GM12878 (cell line): ENCODE measurements around the gene SF3A1. TPM values are rescaled to one million over a fixed set of nuclear protein-coding genes. Genes with fewer than 3 reads are reported as not detected.

Experiments used
- CEBPB ChIP-seq, 2 experiments: fragments of 150-350 bp in 1 of 2; IDR thresholded peaks; 2 replicates each; pipeline ENCODE4 v1.6.1; 2012 to 2014; ENCODE audit warnings: low read depth in 2 of 2, low read length in 2 of 2, borderline replicate concordance in 1 of 2, inconsistent platforms in 1 of 2
- GATAD2B ChIP-seq: fragments of 450-650 bp; conservative IDR thresholded peaks from 2 replicates; pipeline ENCODE4 v1.6.1; 2017; ENCODE audit warnings: low read depth, mild to moderate bottlenecking, moderate library complexity
- HDAC2 ChIP-seq: fragments of 200-600 bp; sonication (generic); IDR thresholded peaks from 2 replicates; pipeline ENCODE4 v1.6.1; 2017
- MTA2 ChIP-seq: fragments of 450-650 bp; IDR thresholded peaks from 2 replicates; pipeline ENCODE4 v1.6.1; 2016; ENCODE audit warnings: low read depth, mild to moderate bottlenecking, moderate library complexity
- NFYB ChIP-seq: IDR thresholded peaks from 2 replicates; pipeline ENCODE4 v1.6.1; 2011; ENCODE audit warnings: low read depth, mild to moderate bottlenecking, low read length, improper control_type of control experiment, moderate library complexity; ENCODE audit not compliant: insufficient read depth
- PAX5 ChIP-seq: IDR thresholded peaks from 2 replicates; pipeline ENCODE4 v1.6.1; 2011; ENCODE audit warnings: low read depth, low read length, borderline replicate concordance
- PML ChIP-seq: IDR thresholded peaks from 2 replicates; pipeline ENCODE4 v1.6.1; 2012; ENCODE audit warnings: low read length, inconsistent platforms
- POLR2AphosphoS5 ChIP-seq: IDR thresholded peaks from 2 replicates; pipeline ENCODE4 v1.6.1; 2011; ENCODE audit warnings: mild to moderate bottlenecking, low read length, inconsistent platforms
- SMAD5 ChIP-seq: IDR thresholded peaks from 2 replicates; pipeline ENCODE4 v1.6.1; 2016; ENCODE audit warnings: antibody characterized with exemption, low read depth
- SMARCA5 ChIP-seq: fragments of 450-650 bp; IDR thresholded peaks from 2 replicates; pipeline ENCODE4 v1.6.1; 2017; ENCODE audit warnings: mild to moderate bottlenecking
- SRF ChIP-seq, 2 experiments: IDR thresholded peaks; 2 replicates each; pipeline ENCODE4 v1.6.1; 2011; ENCODE audit warnings: low read depth in 2 of 2, low read length in 2 of 2, mild to moderate bottlenecking in 1 of 2, moderate library complexity in 1 of 2
- polyA plus RNA-seq, 11 experiments: library from polyadenylated mRNA; depleted of rRNA in 4 of 11; unstranded in 6 of 11; stranded (reverse) in 5 of 11; fragments of >200 nt; fragmentation: Nextera tagmentation in 4 of 11; fragmentation: Illumina TruSeq in 1 of 11; extraction: Ambion mirVana in 4 of 11; extraction: Trizol in 1 of 11; gene quantifications; 1 replicate in 1 of 11; 2 replicates in 10 of 11; pipeline versions ENCODE4 v1.2.1 to v1.2.3, GENCODE V29; 2011 to 2016; ENCODE audit warnings: inconsistent platforms in 2 of 11, missing spikeins in 2 of 11, low read depth in 1 of 11
- total RNA-seq, 4 experiments: library from RNA; depleted of rRNA in 3 of 4; stranded (reverse); fragments of >200 nt in 3 of 4; fragmentation: Illumina TruSeq in 1 of 4; extraction: Trizol in 1 of 4; gene quantifications; 2 replicates each; pipeline versions ENCODE4 v1.2.1 to v1.2.3, GENCODE V29; 2013 to 2021
- TF ChIP-seq, protein P1 (sequence below): IDR thresholded peaks from 2 replicates; pipeline ENCODE4 v1.6.1; 2012; ENCODE audit warnings: mild to moderate bottlenecking, low read depth, low read length
- TF ChIP-seq, protein P2 (sequence below): fragments of 450-650 bp; IDR thresholded peaks from 2 replicates; pipeline ENCODE4 v1.6.1; 2018; ENCODE audit warnings: borderline replicate concordance, mild to moderate bottlenecking; ENCODE audit not compliant: partially characterized antibody
- TF ChIP-seq, protein P3 (sequence below): IDR thresholded peaks from 2 replicates; pipeline ENCODE4 v1.6.1; 2011; ENCODE audit warnings: low read depth, mild to moderate bottlenecking, low read length, moderate library complexity, borderline replicate concordance; ENCODE audit errors: extremely low read depth
- TF ChIP-seq, protein P4 (sequence below): IDR thresholded peaks from 2 replicates; pipeline ENCODE4 v1.6.1; 2012; ENCODE audit warnings: improper control_type of control experiment, low read depth, low read length; ENCODE audit not compliant: insufficient replicate concordance
- TF ChIP-seq, protein P5 (sequence below): fragments of 450-650 bp; IDR thresholded peaks from 2 replicates; pipeline ENCODE4 v1.6.1; 2017; ENCODE audit warnings: low read depth, mild to moderate bottlenecking, moderate library complexity

Gene SF3A1
- total and polyA plus RNA-seq, 10 of the 15 experiments (the other 5 are each of a cell fraction or from before 2014, with no cell fraction given), result 10.4 to 239 (median 46.0) TPM

DNA sequence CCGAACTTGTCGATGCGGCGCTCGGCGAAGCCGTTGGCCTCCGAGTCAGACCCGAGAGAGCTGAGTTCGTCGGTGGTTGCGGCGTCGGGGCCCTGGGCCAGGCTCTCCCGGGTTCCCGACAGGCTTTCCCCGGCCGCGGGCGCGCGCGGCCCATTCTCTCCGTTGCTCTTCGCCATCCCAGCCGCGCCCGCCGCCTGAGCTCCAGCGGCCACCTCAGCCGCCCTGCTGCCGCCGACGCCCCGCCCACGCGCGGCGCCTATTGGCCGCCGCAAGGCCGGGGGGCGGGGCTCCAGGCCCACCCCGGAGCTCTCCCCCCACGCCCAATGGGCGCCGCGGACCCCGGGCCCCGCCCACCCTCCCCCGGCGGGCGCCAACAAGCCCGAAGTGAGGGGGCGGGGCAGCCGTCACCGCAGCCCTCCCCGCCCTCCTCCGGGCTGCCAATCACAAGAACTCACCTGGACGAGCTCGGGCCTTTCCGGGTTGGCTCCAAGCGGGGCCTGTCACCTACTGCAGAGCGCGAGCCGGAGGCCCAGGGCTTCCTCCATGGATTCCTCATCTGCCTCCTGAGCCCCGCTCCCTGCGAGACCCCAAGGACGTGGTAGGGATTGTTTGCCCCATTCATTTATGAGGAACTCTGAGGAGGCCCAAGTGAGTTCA is 29.9 kb downstream of the SF3A1 start, which contains the start of gene TBC1D10A (continued):
- TF ChIP-seq, protein P1, sequence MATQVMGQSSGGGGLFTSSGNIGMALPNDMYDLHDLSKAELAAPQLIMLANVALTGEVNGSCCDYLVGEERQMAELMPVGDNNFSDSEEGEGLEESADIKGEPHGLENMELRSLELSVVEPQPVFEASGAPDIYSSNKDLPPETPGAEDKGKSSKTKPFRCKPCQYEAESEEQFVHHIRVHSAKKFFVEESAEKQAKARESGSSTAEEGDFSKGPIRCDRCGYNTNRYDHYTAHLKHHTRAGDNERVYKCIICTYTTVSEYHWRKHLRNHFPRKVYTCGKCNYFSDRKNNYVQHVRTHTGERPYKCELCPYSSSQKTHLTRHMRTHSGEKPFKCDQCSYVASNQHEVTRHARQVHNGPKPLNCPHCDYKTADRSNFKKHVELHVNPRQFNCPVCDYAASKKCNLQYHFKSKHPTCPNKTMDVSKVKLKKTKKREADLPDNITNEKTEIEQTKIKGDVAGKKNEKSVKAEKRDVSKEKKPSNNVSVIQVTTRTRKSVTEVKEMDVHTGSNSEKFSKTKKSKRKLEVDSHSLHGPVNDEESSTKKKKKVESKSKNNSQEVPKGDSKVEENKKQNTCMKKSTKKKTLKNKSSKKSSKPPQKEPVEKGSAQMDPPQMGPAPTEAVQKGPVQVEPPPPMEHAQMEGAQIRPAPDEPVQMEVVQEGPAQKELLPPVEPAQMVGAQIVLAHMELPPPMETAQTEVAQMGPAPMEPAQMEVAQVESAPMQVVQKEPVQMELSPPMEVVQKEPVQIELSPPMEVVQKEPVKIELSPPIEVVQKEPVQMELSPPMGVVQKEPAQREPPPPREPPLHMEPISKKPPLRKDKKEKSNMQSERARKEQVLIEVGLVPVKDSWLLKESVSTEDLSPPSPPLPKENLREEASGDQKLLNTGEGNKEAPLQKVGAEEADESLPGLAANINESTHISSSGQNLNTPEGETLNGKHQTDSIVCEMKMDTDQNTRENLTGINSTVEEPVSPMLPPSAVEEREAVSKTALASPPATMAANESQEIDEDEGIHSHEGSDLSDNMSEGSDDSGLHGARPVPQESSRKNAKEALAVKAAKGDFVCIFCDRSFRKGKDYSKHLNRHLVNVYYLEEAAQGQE, result no peak
- TF ChIP-seq, protein P2, sequence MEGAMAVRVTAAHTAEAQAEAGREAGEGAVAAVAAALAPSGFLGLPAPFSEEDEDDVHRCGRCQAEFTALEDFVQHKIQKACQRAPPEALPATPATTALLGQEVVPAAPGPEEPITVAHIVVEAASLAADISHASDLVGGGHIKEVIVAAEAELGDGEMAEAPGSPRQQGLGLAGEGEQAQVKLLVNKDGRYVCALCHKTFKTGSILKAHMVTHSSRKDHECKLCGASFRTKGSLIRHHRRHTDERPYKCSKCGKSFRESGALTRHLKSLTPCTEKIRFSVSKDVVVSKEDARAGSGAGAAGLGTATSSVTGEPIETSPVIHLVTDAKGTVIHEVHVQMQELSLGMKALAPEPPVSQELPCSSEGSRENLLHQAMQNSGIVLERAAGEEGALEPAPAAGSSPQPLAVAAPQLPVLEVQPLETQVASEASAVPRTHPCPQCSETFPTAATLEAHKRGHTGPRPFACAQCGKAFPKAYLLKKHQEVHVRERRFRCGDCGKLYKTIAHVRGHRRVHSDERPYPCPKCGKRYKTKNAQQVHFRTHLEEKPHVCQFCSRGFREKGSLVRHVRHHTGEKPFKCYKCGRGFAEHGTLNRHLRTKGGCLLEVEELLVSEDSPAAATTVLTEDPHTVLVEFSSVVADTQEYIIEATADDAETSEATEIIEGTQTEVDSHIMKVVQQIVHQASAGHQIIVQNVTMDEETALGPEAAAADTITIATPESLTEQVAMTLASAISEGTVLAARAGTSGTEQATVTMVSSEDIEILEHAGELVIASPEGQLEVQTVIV, result peak; percentile 31
- TF ChIP-seq NFYB (peak; percentile 70; the same call in 1 of the 2 replicates), MTA2 (no peak), SRF (IDR thresholded peaks at IDR 0.05; ENCODE audit: low read depth in 2 of 2, low read length in 2 of 2) (no peak; a peak in 1 of 4 replicates), SMAD5 (no peak; the same call in 1 of the 2 replicates), PML (peak; percentile 57; the same call in 1 of the 2 replicates), SMARCA5 (peak; percentile 26; the same call in 1 of the 2 replicates), GATAD2B (peak; percentile 56; the same call in 1 of the 2 replicates), POLR2AphosphoS5 (peak; percentile 79), PAX5 (no peak), HDAC2 (no peak), CEBPB (IDR thresholded peaks at IDR 0.05; ENCODE audit: borderline replicate concordance in 1 of 2, low read depth in 2 of 2, low read length in 2 of 2) (no peak)
- TF ChIP-seq, protein P3, sequence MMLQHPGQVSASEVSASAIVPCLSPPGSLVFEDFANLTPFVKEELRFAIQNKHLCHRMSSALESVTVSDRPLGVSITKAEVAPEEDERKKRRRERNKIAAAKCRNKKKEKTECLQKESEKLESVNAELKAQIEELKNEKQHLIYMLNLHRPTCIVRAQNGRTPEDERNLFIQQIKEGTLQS, result no peak
- TF ChIP-seq, protein P4, sequence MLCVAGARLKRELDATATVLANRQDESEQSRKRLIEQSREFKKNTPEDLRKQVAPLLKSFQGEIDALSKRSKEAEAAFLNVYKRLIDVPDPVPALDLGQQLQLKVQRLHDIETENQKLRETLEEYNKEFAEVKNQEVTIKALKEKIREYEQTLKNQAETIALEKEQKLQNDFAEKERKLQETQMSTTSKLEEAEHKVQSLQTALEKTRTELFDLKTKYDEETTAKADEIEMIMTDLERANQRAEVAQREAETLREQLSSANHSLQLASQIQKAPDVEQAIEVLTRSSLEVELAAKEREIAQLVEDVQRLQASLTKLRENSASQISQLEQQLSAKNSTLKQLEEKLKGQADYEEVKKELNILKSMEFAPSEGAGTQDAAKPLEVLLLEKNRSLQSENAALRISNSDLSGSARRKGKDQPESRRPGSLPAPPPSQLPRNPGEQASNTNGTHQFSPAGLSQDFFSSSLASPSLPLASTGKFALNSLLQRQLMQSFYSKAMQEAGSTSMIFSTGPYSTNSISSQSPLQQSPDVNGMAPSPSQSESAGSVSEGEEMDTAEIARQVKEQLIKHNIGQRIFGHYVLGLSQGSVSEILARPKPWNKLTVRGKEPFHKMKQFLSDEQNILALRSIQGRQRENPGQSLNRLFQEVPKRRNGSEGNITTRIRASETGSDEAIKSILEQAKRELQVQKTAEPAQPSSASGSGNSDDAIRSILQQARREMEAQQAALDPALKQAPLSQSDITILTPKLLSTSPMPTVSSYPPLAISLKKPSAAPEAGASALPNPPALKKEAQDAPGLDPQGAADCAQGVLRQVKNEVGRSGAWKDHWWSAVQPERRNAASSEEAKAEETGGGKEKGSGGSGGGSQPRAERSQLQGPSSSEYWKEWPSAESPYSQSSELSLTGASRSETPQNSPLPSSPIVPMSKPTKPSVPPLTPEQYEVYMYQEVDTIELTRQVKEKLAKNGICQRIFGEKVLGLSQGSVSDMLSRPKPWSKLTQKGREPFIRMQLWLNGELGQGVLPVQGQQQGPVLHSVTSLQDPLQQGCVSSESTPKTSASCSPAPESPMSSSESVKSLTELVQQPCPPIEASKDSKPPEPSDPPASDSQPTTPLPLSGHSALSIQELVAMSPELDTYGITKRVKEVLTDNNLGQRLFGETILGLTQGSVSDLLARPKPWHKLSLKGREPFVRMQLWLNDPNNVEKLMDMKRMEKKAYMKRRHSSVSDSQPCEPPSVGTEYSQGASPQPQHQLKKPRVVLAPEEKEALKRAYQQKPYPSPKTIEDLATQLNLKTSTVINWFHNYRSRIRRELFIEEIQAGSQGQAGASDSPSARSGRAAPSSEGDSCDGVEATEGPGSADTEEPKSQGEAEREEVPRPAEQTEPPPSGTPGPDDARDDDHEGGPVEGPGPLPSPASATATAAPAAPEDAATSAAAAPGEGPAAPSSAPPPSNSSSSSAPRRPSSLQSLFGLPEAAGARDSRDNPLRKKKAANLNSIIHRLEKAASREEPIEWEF, result no peak
- TF ChIP-seq, protein P5, sequence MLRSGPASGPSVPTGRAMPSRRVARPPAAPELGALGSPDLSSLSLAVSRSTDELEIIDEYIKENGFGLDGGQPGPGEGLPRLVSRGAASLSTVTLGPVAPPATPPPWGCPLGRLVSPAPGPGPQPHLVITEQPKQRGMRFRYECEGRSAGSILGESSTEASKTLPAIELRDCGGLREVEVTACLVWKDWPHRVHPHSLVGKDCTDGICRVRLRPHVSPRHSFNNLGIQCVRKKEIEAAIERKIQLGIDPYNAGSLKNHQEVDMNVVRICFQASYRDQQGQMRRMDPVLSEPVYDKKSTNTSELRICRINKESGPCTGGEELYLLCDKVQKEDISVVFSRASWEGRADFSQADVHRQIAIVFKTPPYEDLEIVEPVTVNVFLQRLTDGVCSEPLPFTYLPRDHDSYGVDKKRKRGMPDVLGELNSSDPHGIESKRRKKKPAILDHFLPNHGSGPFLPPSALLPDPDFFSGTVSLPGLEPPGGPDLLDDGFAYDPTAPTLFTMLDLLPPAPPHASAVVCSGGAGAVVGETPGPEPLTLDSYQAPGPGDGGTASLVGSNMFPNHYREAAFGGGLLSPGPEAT, result peak; percentile 54; the same call in 1 of the 2 replicates
